Astrocyte of the spinal cord (primary cell): ENCODE measurements around the gene ABHD10.
A peak's percentile ranks its signal among the peaks of the same experiment; 100 is the strongest.

Experiments used
- DNase-seq: peaks from one replicate; pipeline ENCODE4 v3.0.0; 2011; ENCODE audit warnings: low read depth, low spot score
- H3K4me3 ChIP-seq: 2 replicates; pipeline ENCODE4 v1.5.1; 2011; ENCODE audit warnings: low read depth, mild to moderate bottlenecking, low read length, moderate library complexity
- in situ Hi-C: cut with HindIII; loops from 2 replicates; pipeline ENCODE4 v1.10.0; 2017; ENCODE audit warnings: low sequenced_read_pairs
- TF ChIP-seq, protein P1 (sequence below): IDR thresholded peaks from 2 replicates; pipeline ENCODE4 v1.5.1; 2012; ENCODE audit warnings: low read depth, mild to moderate bottlenecking, low read length, inconsistent platforms

The ABHD10 gene

DNA sequence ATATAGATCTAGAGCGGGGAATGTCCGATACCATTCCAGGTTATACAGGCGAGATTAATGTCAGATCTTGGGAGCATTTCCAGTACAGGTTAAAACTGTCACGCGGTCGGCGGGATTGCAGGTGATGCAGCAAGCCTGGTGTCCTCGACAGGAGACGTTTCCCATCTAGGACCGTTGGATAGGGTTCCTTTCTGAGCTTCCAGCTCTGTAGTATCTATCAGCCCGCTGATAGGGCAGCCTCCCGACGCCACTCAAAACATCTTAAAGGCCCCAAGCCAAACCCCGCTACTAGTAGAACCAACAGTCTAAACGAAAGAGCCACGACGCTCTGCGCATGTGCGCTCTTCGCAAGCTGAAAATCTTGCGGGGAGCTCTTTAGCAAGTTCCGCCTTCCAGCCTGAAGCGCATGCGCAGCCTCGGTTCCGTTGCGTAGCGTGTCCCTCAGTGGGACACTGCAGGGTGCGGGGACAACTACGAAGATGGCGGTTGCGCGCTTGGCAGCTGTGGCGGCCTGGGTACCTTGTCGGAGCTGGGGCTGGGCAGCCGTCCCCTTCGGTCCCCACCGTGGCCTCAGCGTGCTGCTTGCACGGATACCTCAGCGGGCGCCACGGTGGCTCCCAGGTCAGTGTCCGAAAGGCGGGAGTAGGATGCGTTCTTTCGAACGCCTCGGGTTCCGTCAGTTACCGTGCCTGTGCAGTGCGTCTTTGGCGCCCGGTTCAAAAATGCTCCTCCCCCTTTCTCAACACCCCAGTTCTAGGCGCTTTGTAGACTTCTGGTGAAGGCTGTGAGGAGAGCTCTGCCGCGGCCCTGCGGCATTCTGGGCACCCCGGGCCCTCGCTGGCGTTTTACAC lies at the start of gene ABHD10:
ABHD10 (plus strand) TSS at position 444 of the 851 bp plus-strand sequence; CDS start at position 480, 36 bp downstream.
- TF ChIP-seq, protein P1, sequence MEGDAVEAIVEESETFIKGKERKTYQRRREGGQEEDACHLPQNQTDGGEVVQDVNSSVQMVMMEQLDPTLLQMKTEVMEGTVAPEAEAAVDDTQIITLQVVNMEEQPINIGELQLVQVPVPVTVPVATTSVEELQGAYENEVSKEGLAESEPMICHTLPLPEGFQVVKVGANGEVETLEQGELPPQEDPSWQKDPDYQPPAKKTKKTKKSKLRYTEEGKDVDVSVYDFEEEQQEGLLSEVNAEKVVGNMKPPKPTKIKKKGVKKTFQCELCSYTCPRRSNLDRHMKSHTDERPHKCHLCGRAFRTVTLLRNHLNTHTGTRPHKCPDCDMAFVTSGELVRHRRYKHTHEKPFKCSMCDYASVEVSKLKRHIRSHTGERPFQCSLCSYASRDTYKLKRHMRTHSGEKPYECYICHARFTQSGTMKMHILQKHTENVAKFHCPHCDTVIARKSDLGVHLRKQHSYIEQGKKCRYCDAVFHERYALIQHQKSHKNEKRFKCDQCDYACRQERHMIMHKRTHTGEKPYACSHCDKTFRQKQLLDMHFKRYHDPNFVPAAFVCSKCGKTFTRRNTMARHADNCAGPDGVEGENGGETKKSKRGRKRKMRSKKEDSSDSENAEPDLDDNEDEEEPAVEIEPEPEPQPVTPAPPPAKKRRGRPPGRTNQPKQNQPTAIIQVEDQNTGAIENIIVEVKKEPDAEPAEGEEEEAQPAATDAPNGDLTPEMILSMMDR: no peak
- peak; percentile 98 for DNase-seq
- in situ Hi-C loops: no loop called here
- peak within 1 kb of the TSS; percentile 90 for H3K4me3 ChIP-seq

DNA sequence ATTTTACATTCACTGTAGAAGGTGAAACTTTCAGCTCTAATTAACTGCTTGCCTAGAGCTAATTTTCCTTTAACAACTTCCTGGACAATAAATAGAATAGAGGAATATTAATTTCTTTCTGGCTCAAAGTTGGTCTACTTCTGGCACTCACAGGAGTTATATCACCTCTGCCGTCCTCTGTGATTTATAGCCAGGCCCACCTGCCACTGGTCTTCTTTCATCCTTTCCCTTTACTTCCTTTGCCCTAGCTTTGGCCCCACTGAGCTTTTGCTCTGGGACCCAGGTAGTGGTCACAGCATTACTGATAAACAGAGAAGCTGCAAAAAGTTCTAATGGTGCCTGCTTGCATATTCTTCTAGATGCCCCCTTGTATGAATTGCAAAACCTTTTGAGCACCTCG lies 49.3 kb upstream of the ABHD10 start:
- DNase-seq: no peak
- TF ChIP-seq, protein P1: no peak
- no peak overlapping the region for H3K4me3 ChIP-seq
- in situ Hi-C loops: no loop called here

DNA sequence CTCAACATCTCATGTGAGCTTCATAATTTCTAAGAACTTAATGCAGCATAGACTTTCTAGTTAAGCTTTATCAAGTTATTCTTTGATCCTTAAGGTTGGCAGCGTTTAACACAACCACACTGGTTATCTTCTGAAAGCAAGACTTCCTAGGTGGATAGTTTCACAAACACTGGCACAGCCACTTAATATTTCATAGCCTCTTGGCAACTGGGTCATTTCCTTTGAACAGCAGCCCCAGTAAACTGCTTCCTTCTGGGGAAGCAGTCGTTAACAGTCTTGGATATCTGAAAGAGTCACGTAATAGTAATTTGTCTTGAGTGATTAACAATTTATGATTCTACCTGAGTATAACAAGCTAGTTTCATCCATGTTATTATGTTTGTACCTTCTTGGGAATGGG lies 45.9 kb upstream of the ABHD10 start:
- in situ Hi-C loops: no loop called here
- no peak for DNase-seq
- no peak overlapping the region for H3K4me3 ChIP-seq
- TF ChIP-seq, protein P1: no peak

DNA sequence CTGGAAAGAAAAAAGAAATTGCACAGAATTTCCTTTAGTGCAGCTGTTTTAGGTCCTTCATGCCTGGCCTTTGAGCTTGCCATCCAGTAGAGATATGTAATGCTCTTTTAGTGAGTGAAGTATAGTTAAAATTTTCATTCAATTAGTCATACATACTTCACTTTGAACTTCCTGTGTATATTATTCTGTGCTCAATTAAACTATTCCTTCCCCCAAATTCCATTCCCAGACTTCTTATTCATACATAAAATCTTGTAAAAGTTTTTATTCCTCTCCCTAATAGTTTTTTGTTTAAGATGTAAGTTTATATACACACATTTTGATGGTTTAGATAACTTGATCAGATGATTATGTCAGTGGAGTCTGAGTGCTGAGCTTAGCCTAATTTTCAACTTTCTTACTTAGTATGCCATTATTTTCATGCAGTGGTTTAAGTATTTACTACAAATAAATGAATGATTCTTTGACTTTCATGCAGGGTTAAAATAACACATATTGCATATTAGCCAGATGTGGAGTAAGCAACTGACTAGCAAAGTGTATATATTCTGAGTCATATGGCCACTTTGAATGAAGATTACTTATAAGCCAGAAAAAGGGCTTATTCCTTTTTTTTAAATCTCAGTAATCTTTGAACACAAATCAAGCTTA lies 42.5 kb upstream of the ABHD10 start:
- no peak overlapping the region for H3K4me3 ChIP-seq
- peak; percentile 77 for DNase-seq
- TF ChIP-seq, protein P1: no peak
- in situ Hi-C loops: no loop called here

DNA sequence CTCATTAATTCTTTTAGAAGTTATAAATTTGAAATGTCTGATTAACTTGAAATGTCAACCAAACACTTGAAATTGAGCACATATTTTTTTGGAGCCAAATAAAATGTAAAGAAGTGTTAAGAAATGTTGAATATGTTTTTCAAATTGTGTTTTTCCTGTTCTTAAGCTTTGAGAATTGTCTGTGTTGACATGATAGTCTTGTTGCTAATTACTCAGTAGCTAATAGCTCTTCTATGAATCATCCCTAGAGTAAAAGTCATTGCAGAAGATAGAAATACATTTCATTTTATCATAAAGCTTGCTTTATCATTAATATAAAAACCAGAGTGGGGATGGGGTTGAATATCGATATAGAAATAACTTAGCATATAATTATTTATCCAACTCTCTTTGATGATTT lies 41.9 kb upstream of the ABHD10 start:
- TF ChIP-seq, protein P1: no peak
- DNase-seq: peak; percentile 30
- H3K4me3 ChIP-seq: no peak overlapping the region
- in situ Hi-C loops: no loop called here

DNA sequence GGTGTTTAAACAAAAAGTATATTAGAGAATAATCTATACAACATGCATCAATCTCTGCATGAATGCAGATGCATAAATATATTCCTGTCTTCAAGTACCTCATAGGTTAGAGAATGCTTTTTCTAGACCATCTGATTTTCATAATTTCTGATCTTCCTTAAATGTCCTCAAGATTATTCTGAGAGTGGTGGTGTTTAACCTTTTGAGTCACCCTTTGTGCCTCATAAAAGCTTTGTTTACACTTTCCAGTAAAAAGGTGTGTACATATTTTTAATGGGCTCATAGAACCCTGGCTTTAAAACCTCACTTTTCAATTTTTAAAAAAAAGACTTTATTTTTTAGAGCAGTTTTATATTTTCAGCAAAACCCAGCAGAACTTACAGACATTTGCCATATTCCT lies 41.0 kb upstream of the ABHD10 start:
- no peak overlapping the region for H3K4me3 ChIP-seq
- TF ChIP-seq, protein P1: no peak
- in situ Hi-C loops: no loop called here
- DNase-seq: no peak
